Activated B cell treated with CpG ODN at 0.5 μM for 24 hours (primary cell): ENCODE results near the gene SPAG4. TPM values are rescaled to one million over a fixed set of nuclear protein-coding genes. Genes with fewer than 3 reads are reported as not detected.

ENCODE experiments used
- ATAC-seq: fragments of 200-7000 bp; cut with Tn5 transposase; one replicate; pipeline ENCODE4 v1.10.0; 2021; ENCODE audit warnings: low read depth, mild to moderate bottlenecking, moderate library complexity
- CTCF ChIA-PET: fragments of 350-600 bp; sonication (Branson Sonifier 250); formaldehyde crosslinking; loops from one replicate; lab custom pipeline; 2021; ENCODE audit warnings: antibody characterized with exemption; lab: Charles Lee
- POLR2A ChIA-PET: fragments of 350-600 bp; sonication (Branson Sonifier 250); formaldehyde crosslinking; loops from one replicate; lab custom pipeline; 2021; ENCODE audit warnings: antibody characterized with exemption; lab: Charles Lee
- DNase-seq: peaks from one replicate; pipeline ENCODE4 v3.0.0; 2022
- H3K27ac Mint-ChIP-seq: one replicate; pipeline ENCODE4 v1.8.0; 2020; ENCODE audit warnings: mixed read lengths
- H3K27me3 Mint-ChIP-seq: one replicate; pipeline ENCODE4 v1.8.0; 2021; ENCODE audit warnings: mixed read lengths
- H3K36me3 Mint-ChIP-seq: one replicate; pipeline ENCODE4 v1.8.0; 2021; ENCODE audit warnings: low read depth, mixed read lengths
- H3K4me1 Mint-ChIP-seq: one replicate; pipeline ENCODE4 v1.8.0; 2021; ENCODE audit warnings: mixed read lengths
- H3K4me3 Mint-ChIP-seq: one replicate; pipeline ENCODE4 v1.8.0; 2020; ENCODE audit warnings: mild to moderate bottlenecking, mixed read lengths
- H3K9me3 Mint-ChIP-seq: one replicate; pipeline ENCODE4 v1.8.0; 2020; ENCODE audit warnings: mixed read lengths
- CTCF ChIP-seq: fragments of 200-600 bp; IDR thresholded peaks from one replicate; pipeline ENCODE4 v1.8.0; 2022; ENCODE audit warnings: antibody characterized with exemption, mild to moderate bottlenecking
- intact Hi-C: fragments of 100-400 bp; cut with micrococcal nuclease; formaldehyde crosslinking; loops from one replicate; pipeline ENCODE4 v1.15.1; 2024
- total RNA-seq: library from RNA; stranded (reverse); gene quantifications from 2 replicates; pipeline ENCODE4 v1.2.3, GENCODE V29; 2022

Gene SPAG4
- total RNA-seq, 1 donor from 2014 or later, result 2.2 TPM

- no peak overlapping the region for H3K27ac Mint-ChIP-seq
- no peak for DNase-seq
- H3K9me3 Mint-ChIP-seq, result peaks cover 12% of the 10 kb centered on the region
- no peak for TF ChIP-seq CTCF
- ChIA-PET CTCF (no interaction called here), POLR2A (no interaction called here)
- H3K4me1 Mint-ChIP-seq, result no peaks in the 10 kb centered on the region
- no peak overlapping the region for H3K4me3 Mint-ChIP-seq
- peaks cover 3% of the 10 kb centered on the region for H3K36me3 Mint-ChIP-seq
- ATAC-seq, result no peak
- intact Hi-C loops, result no loop called here
- no peaks in the 10 kb centered on the region for H3K27me3 Mint-ChIP-seq
Measured at GRCh38 chr20:35576816-35577215, 38.8 kb upstream of the SPAG4 start.

- no peaks in the 10 kb centered on the region for H3K4me1 Mint-ChIP-seq
- H3K27ac Mint-ChIP-seq, result no peak overlapping the region
- H3K27me3 Mint-ChIP-seq, result no peaks in the 10 kb centered on the region
- H3K36me3 Mint-ChIP-seq, result no peaks in the 10 kb centered on the region
- H3K4me3 Mint-ChIP-seq, result no peak overlapping the region
- no peak for TF ChIP-seq CTCF
- intact Hi-C loops, result no loop called here
- peaks cover 9% of the 10 kb centered on the region for H3K9me3 Mint-ChIP-seq
- POLR2A ChIA-PET, result no interaction called here
- CTCF ChIA-PET, result interaction anchor here (1.2 kb wide), 1 partner anchor 23 kb away, joined by 3 read pairs; no protein-coding TSS in a partner anchor
- ATAC-seq (no peak), DNase-seq (no peak)
Measured at GRCh38 chr20:35578469-35578868, 37.2 kb upstream of the SPAG4 start.

GRCh38 chr20:35579196-35579595 lies 36.4 kb upstream of the SPAG4 start:
- Mint-ChIP-seq H3K4me1 (no peaks in the 10 kb centered on the region), H3K27ac (no peak overlapping the region), H3K4me3 (no peak overlapping the region), H3K9me3 (peaks cover 5% of the 10 kb centered on the region), H3K27me3 (no peaks in the 10 kb centered on the region), H3K36me3 (no peaks in the 10 kb centered on the region)
- no peak for DNase-seq
- ATAC-seq, result no peak
- TF ChIP-seq CTCF, result no peak
- CTCF ChIA-PET, result no interaction called here
- POLR2A ChIA-PET, result no interaction called here
- intact Hi-C loops, result no loop called here

GRCh38 chr20:35582131-35582530 lies 33.5 kb upstream of the SPAG4 start:
- ATAC-seq (no peak), DNase-seq (no peak)
- no peaks in the 10 kb centered on the region for H3K36me3 Mint-ChIP-seq
- POLR2A ChIA-PET, result no interaction called here
- H3K27me3 Mint-ChIP-seq, result peaks cover 2% of the 10 kb centered on the region
- no peak overlapping the region for H3K4me3 Mint-ChIP-seq
- no peak overlapping the region for H3K27ac Mint-ChIP-seq
- H3K4me1 Mint-ChIP-seq, result no peaks in the 10 kb centered on the region
- CTCF ChIA-PET, result no interaction called here
- peaks cover 4% of the 10 kb centered on the region for H3K9me3 Mint-ChIP-seq
- TF ChIP-seq CTCF, result no peak
- intact Hi-C loops, result no loop called here

- DNase-seq (no peak), ATAC-seq (no peak)
- no peaks in the 10 kb centered on the region for H3K4me1 Mint-ChIP-seq
- no peak overlapping the region for H3K4me3 Mint-ChIP-seq
- no peak overlapping the region for H3K27ac Mint-ChIP-seq
- peaks cover 2% of the 10 kb centered on the region for H3K27me3 Mint-ChIP-seq
- intact Hi-C loops, result no loop called here
- H3K36me3 Mint-ChIP-seq, result no peaks in the 10 kb centered on the region
- TF ChIP-seq CTCF, result no peak
- ChIA-PET CTCF (no interaction called here), POLR2A (no interaction called here)
- peaks cover 4% of the 10 kb centered on the region for H3K9me3 Mint-ChIP-seq
Measured at GRCh38 chr20:35582741-35583404, 32.8 kb upstream of the SPAG4 start.
